Progenitor cell of endocrine pancreas (in vitro differentiated cells): Measurements from ENCODE around the gene XPNPEP2. TPM values are rescaled to one million over a fixed set of nuclear protein-coding genes. Genes with fewer than 3 reads are reported as not detected.

ENCODE experiments used
- DNase-seq: peaks from one replicate; pipeline ENCODE4 v3.0.0; 2021; ENCODE audit warnings: low spot score; ENCODE audit not compliant: unreplicated experiment
- H3K27ac Mint-ChIP-seq: 2 replicates; pipeline ENCODE4 v1.8.0; 2021; ENCODE audit warnings: mild to moderate bottlenecking, moderate library complexity, mixed read lengths
- H3K27me3 Mint-ChIP-seq: 2 replicates; pipeline ENCODE4 v1.8.0; 2021; ENCODE audit warnings: mixed read lengths
- H3K36me3 Mint-ChIP-seq: 2 replicates; pipeline ENCODE4 v1.8.0; 2022; ENCODE audit warnings: mixed read lengths; ENCODE audit not compliant: insufficient read depth
- H3K4me1 Mint-ChIP-seq: 2 replicates; pipeline ENCODE4 v1.8.0; 2021; ENCODE audit warnings: low read depth, mixed read lengths
- H3K4me3 Mint-ChIP-seq: 2 replicates; pipeline ENCODE4 v1.8.0; 2021; ENCODE audit warnings: low read depth, mild to moderate bottlenecking, moderate library complexity, mixed read lengths
- H3K9me3 Mint-ChIP-seq: 2 replicates; pipeline ENCODE4 v1.8.0; 2021; ENCODE audit warnings: low read depth, mixed read lengths
- total RNA-seq: library from RNA; stranded (reverse); gene quantifications from 2 replicates; pipeline ENCODE4 v1.2.1, GENCODE V29; 2021
- TF ChIP-seq, protein P1 (sequence below): fragments of 200-600 bp; sonication (generic); IDR thresholded peaks from one replicate; pipeline ENCODE4 v1.5.0; 2021; ENCODE audit warnings: antibody characterized with exemption, mild to moderate bottlenecking; ENCODE audit not compliant: unreplicated experiment

XPNPEP2 gene
- total RNA-seq, 1 donor from 2014 or later, result not detected

- DNase-seq, result no peak
- H3K4me1 Mint-ChIP-seq, result no peaks in the 10 kb centered on the region
- no peaks in the 10 kb centered on the region for H3K36me3 Mint-ChIP-seq
- H3K27ac Mint-ChIP-seq, result no peak overlapping the region
- peaks cover 28% of the 10 kb centered on the region for H3K9me3 Mint-ChIP-seq
- H3K4me3 Mint-ChIP-seq, result no peak overlapping the region
- no peaks in the 10 kb centered on the region for H3K27me3 Mint-ChIP-seq
- TF ChIP-seq, protein P1, sequence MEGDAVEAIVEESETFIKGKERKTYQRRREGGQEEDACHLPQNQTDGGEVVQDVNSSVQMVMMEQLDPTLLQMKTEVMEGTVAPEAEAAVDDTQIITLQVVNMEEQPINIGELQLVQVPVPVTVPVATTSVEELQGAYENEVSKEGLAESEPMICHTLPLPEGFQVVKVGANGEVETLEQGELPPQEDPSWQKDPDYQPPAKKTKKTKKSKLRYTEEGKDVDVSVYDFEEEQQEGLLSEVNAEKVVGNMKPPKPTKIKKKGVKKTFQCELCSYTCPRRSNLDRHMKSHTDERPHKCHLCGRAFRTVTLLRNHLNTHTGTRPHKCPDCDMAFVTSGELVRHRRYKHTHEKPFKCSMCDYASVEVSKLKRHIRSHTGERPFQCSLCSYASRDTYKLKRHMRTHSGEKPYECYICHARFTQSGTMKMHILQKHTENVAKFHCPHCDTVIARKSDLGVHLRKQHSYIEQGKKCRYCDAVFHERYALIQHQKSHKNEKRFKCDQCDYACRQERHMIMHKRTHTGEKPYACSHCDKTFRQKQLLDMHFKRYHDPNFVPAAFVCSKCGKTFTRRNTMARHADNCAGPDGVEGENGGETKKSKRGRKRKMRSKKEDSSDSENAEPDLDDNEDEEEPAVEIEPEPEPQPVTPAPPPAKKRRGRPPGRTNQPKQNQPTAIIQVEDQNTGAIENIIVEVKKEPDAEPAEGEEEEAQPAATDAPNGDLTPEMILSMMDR, result no peak
Observed at GRCh38 chrX:129706400-129707072, 32.2 kb upstream of the XPNPEP2 start.

- TF ChIP-seq, protein P1, result no peak
- H3K36me3 Mint-ChIP-seq, result peaks cover 2% of the 10 kb centered on the region
- no peak for DNase-seq
- H3K4me1 Mint-ChIP-seq, result peaks cover 1% of the 10 kb centered on the region
- H3K27ac Mint-ChIP-seq, result no peak overlapping the region
- H3K27me3 Mint-ChIP-seq, result no peaks in the 10 kb centered on the region
- no peak overlapping the region for H3K4me3 Mint-ChIP-seq
- peaks cover 18% of the 10 kb centered on the region for H3K9me3 Mint-ChIP-seq
Observed at GRCh38 chrX:129714581-129714980, 24.2 kb upstream of the XPNPEP2 start.

DNA sequence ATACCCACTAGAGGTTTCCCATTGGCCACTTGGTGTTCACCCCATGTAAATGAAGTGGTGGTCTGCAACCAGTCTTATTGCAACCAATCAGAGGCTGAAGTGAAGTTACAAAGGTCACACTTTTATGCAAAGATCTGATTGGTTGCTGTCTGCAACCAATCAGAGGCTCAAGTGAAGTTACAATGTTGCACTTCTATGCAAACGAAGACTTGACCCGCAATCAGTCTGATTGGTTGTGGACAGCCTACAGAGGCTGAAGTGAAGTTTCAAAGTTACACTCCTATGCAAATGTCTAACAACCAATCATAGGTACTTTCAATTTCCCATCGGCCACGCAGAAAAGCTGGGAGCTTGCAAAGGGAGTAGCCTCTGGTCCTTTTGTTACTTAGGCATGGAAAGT is 22.3 kb upstream of the XPNPEP2 start:
- H3K27ac Mint-ChIP-seq, result no peak overlapping the region
- peaks cover 9% of the 10 kb centered on the region for H3K9me3 Mint-ChIP-seq
- TF ChIP-seq, protein P1, result no peak
- no peaks in the 10 kb centered on the region for H3K27me3 Mint-ChIP-seq
- H3K4me3 Mint-ChIP-seq, result no peak overlapping the region
- no peak for DNase-seq
- peaks cover 1% of the 10 kb centered on the region for H3K4me1 Mint-ChIP-seq
- peaks cover 2% of the 10 kb centered on the region for H3K36me3 Mint-ChIP-seq

DNA sequence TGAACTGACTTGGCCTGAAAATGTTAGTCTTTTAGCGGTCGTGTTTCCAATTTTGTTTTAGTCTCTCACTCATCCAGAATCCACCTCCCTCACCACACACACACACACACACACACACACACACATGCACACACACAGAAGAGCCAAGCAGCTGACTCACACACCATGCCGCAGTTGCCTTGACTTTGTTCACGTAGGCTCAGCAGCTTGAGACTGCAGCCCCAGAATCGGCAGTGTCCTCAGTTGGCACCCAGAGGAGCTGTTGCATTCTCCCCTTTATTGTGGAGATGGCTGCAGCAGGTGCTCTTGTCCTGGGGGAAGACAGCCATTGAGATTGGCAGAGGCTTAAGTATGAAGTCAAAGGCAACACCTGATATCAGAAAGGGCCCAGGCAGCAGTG is 20.9 kb upstream of the XPNPEP2 start:
- no peak overlapping the region for H3K27ac Mint-ChIP-seq
- peaks cover 2% of the 10 kb centered on the region for H3K36me3 Mint-ChIP-seq
- H3K4me1 Mint-ChIP-seq, result peaks cover 1% of the 10 kb centered on the region
- TF ChIP-seq, protein P1, result no peak
- H3K9me3 Mint-ChIP-seq, result peaks cover 3% of the 10 kb centered on the region
- no peak for DNase-seq
- peaks cover 4% of the 10 kb centered on the region for H3K27me3 Mint-ChIP-seq
- no peak overlapping the region for H3K4me3 Mint-ChIP-seq

- Mint-ChIP-seq H3K9me3 (peaks cover 3% of the 10 kb centered on the region), H3K27ac (no peak overlapping the region), H3K4me3 (no peak overlapping the region), H3K4me1 (no peaks in the 10 kb centered on the region), H3K36me3 (peaks cover 2% of the 10 kb centered on the region), H3K27me3 (peaks cover 4% of the 10 kb centered on the region)
- no peak for DNase-seq
- TF ChIP-seq, protein P1, result no peak
Observed at GRCh38 chrX:129718676-129719075, 20.1 kb upstream of the XPNPEP2 start.
